ENCODE data around the gene PTPRZ1.

DNA sequence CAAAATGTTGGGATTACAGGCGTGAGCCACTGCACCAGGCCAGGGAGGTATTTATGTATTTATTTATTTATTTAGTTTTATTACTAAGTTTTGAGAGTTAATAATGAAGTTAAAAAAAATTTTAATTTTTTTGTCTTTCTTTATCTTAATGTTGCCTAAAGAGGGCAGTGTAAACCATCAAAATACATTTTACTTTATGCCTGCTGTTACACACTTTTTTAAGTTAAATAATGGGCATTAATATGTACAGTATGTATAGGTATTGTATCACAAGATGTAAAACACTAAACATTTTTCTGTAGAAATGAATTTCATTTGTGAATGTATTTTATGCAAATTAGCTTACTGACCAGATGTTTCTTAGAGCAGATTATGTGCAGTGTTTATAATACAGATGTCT is 141.7 kb downstream of the PTPRZ1 start:
- TF ChIP-seq POLR2A (IDR thresholded peaks at IDR 0.05) (no peak), CTCF (IDR thresholded peaks at IDR 0.05) (no peak)

Measured in prostate gland (tissue), 2 donors.